HG02840 (cell line): ENCODE data around the gene FAM168A.

Source experiments
- ATAC-seq: cut with Tn5 transposase; IDR thresholded peaks from one replicate; pipeline ENCODE4 v1.9.1; 2021; ENCODE audit warnings: mild to moderate bottlenecking, moderate library complexity, moderate number of reproducible peaks; ENCODE audit not compliant: unreplicated experiment, low FRiP score

FAM168A gene

DNA sequence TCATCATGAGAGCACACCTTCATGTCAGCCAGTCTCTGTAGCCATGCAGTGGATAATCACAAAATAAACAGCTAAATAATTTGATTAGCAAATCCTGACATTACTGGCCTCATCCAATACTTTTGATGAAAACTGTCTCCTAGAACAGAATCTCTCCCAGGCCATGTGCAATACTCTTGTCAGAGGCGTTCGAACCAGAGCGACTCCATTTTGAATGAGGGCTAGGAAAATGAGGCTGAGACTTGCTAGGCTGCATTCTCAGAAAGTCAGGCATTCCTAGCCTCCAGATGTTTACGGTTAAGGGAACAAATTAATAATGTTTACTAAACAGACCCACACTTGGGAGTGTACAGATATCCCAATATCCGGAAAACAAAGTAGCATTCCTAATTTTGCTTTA lies 69.9 kb downstream of the FAM168A start:
- ATAC-seq, result no peak

DNA sequence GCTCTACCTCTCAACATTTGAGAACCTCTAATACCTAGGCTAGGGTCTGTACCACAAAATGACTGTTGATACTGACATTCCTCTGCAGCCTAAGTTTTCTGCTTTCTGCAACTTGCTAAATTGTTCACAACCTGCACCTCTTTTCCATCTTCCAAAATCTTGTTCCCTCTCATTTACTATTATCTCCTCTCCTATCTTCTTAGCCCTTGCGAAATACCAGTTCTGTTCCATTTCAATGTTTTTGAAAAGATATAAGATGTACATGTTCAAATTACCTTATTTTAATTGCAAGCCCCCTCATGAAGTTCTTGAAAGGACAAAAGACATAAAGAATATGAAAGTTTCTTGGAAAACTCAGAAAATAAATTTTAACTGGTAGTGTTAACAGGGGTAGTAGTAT lies 72.3 kb downstream of the FAM168A start:
- ATAC-seq, result no peak

DNA sequence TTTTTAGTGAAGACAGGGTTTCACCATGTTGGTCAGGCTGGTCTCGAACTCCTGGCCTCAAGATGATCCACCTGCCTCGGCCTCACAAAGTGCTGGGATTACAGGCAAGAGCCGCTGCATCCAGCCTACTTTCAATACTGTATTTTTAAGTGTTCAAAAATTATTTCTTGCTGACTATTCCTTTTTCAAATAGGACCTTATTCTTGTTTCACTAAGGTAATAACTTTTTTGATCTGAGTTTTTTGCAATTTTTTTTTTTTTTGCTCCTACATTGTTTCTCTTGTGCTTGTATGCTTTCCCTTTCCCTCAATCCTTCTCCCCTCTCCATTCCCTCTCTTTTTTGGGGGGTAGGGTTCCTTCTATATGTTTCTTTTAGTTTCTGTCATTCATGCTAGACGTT lies 73.1 kb downstream of the FAM168A start:
- ATAC-seq, result no peak

- ATAC-seq, result no peak
Measured at GRCh38 chr11:73521621-73522020, 76.3 kb downstream of the FAM168A start.

DNA sequence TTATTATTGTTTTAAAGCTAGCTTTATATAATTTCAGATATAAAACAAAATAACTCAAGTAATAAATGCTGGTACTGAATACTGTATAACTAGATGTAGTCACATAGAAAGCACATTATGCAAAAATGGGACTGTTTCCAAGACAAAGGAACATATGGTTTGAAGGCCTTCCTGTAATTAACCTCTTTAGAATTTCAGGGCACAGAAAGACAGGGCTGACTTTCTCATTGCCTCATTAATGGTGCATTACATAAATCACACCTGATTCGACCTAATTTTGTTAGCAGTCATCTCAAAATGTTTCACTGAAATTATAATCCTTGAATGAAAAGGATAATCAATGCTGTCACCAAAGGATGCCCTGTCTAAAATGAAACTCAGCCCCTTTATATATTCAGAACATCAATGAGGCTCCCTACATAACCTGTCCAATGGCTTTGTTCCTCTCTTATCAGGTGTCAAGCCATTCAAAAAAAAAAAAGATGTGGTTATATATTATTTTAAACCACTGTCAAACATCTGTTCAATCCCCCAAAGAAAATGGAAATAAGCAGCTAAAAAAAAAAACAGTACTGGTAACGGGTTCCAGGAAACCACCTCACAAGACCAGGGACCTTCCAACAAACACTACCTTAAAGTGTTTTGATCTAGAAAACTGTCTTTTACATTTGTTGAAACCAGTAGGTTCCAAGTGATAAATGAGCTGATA lies 77.4 kb downstream of the FAM168A start:
- ATAC-seq, result no peak

GRCh38 chr11:73519266-73519665 lies 78.6 kb downstream of the FAM168A start:
- ATAC-seq, result no peak

GRCh38 chr11:73518195-73518594 lies 79.7 kb downstream of the FAM168A start:
- ATAC-seq, result no peak

GRCh38 chr11:73516080-73516479 lies 81.8 kb downstream of the FAM168A start:
- no peak for ATAC-seq

GRCh38 chr11:73513707-73514106 lies 84.2 kb downstream of the FAM168A start:
- ATAC-seq, result no peak

DNA sequence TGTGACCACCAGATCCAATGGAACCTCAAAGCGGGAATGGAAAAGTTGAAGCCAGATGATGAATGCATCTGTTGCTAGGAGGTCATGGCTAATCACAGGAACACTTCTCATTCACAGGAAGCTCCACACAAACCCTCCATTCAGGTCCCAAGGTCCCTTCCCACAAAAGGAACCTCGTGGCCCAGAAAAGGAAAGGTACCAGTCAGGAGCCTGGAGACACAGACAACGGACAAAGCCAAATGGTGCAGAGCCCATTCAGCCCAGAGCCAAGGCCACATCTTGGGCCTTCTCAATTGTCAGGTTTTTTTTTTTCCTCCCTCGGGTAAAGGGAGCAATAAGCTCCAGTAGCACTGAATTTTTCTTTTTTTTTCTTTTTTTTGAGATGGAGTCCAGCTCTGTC lies 87.0 kb downstream of the FAM168A start:
- no peak for ATAC-seq

DNA sequence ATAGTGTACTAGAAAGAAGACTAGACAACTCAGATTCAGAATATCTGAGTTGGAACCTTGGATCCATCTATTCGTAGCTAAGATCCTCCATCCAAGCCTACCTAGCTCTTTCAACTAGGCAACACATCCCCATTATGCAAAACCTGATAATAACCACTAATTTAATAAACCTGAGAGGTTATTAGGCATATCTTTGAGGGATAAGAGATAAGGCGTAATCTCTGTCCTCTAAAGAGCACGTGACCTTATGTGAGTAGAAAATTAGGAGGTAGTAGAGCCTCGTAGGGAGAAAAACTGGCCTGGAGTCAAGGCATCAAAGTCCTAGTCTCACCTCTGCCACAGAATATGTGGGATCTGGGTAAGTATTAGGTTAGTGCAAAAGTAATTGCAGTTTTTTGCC lies 87.8 kb downstream of the FAM168A start:
- no peak for ATAC-seq

DNA sequence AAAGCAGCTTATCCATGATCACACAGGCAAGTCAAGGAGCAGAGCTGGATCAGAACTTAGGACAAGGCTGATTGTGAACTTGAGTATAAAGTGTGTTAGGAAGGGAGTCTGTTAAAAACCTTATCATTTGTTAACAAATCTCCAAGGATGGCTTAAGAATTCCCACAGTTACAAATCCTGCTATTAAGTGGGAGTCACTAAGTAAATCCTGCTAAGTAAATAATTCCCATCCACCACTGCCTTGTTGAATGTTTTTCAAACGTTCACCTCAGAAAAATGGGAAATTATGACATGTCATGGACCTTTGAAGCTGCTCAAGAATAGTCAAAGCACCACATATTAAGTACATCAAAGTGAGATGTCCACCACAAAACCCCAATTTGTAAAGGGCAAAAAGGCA lies 88.7 kb downstream of the FAM168A start:
- ATAC-seq, result no peak

- no peak for ATAC-seq
Measured at GRCh38 chr11:73508243-73509176, 89.4 kb downstream of the FAM168A start.

DNA sequence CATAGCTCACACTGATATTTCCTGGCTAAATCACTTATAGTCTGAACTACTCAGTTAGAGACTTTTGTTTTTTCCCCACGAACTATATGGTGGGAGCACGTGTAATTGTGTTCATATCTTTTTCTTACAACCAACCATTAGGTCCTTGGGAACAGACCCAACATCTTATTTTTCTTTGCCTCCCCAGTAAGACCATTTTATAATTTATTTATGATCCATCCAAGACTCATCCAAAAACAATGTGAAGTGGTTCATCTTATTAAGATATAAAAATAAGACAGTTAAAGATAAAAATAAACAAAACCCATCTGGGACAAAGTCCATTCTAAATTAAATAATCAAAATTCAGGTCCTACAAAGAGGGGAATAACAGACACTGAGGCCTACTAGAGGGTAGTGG lies 90.8 kb downstream of the FAM168A start:
- ATAC-seq, result no peak

- ATAC-seq, result no peak
Measured at GRCh38 chr11:73506038-73506437, 91.9 kb downstream of the FAM168A start.

GRCh38 chr11:73498343-73498742 lies 99.6 kb downstream of the FAM168A start:
- ATAC-seq, result no peak

DNA sequence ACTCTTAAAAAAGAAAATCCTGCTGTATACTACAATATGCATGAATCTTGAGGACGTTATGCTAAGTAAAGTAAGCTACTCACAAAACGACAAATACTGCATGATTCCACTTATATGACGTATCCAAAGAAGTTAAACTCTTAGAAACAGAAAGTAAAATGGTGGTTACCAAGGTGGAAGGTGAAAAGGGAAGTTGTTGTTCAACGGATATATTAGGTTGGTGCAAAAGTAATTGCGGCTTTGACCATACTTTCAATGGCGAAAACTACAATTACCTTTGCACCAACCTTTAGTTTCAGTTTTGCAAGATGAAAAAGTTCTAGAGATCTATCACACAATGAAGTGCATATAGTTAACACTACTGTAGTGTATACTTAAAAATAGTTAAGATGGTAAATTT lies 101.8 kb downstream of the FAM168A start:
- ATAC-seq, result no peak

- ATAC-seq, result no peak
Measured at GRCh38 chr11:73495731-73496130, 102.2 kb downstream of the FAM168A start.

DNA sequence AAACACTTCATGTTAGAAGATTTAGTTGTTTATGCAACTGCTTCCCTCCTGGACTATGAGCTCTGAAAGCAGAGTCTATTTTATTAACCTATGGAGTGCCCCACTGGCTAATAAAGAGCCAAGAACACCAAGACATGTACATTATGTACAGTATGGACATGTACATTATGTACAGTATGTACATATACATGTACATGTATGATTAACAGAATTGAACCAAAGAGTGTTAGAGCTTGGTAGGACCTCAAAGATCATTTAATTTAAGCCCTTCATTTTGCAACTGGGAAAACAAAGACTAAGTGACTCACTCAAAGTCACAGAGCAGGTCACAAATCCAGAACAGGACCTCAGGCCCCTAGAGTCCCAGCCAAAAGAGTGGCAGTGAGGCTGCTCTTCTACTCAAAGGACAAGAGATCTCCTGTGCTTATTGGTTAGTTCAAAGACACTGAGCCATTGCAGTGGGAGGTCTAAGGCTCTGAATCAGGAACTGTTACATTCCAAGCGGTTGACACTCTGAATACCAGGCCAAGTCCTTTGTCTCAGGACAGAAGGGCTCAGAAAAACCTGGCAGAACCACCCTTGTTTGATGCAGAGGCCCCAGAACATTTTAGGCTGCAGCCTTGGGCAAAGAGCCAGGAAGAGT lies 103.8 kb downstream of the FAM168A start:
- no peak for ATAC-seq

GRCh38 chr11:73481626-73482025 lies 116.3 kb downstream of the FAM168A start:
- ATAC-seq, result no peak

GRCh38 chr11:73480677-73481076 lies 117.2 kb downstream of the FAM168A start:
- no peak for ATAC-seq
